Esophagus squamous epithelium (tissue), 4 donors: ENCODE data around the gene POLE2.

ENCODE experiments used
- POLR2A ChIP-seq, 4 donors: fragments of 450-650 bp; IDR thresholded peaks; one replicate each; pipeline ENCODE4 v1.6.1; 2017; ENCODE audit warnings: antibody characterized with exemption in 4 of 4, mild to moderate bottlenecking in 4 of 4, moderate library complexity in 3 of 4
- TF ChIP-seq, protein P1 (sequence below), 6 experiments: fragments of 450-650 bp in 4 of 6; fragments of 200-600 bp in 2 of 6; sonication (generic) in 2 of 6; IDR thresholded peaks; one replicate each; pipeline ENCODE4 v1.5.1; 2016 to 2019; ENCODE audit warnings: antibody characterized with exemption in 6 of 6, mild to moderate bottlenecking in 4 of 6, moderate library complexity in 4 of 6

DNA sequence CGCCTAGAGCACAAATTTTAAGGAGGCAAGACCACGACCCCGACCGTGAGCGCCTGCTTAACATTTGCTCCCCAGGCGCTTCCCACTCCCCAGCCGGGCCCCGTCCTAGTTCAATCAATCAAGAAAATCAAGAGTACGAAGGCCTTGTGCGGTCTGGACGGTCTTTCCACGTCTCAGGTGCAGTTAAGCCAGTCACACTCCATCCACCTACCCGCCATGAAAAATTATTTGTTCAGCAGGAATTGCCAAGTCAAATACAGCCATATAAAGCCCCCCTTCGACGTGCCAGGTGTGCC lies 89.9 kb downstream of the POLE2 start:
- TF ChIP-seq, protein P1, sequence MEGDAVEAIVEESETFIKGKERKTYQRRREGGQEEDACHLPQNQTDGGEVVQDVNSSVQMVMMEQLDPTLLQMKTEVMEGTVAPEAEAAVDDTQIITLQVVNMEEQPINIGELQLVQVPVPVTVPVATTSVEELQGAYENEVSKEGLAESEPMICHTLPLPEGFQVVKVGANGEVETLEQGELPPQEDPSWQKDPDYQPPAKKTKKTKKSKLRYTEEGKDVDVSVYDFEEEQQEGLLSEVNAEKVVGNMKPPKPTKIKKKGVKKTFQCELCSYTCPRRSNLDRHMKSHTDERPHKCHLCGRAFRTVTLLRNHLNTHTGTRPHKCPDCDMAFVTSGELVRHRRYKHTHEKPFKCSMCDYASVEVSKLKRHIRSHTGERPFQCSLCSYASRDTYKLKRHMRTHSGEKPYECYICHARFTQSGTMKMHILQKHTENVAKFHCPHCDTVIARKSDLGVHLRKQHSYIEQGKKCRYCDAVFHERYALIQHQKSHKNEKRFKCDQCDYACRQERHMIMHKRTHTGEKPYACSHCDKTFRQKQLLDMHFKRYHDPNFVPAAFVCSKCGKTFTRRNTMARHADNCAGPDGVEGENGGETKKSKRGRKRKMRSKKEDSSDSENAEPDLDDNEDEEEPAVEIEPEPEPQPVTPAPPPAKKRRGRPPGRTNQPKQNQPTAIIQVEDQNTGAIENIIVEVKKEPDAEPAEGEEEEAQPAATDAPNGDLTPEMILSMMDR (IDR thresholded peaks at IDR 0.05) = no peak
- TF ChIP-seq POLR2A (IDR thresholded peaks at IDR 0.05) = no peak
